Endothelial cell (in vitro differentiated cells): ENCODE data around the gene BBS2. TPM values are rescaled to one million over a fixed set of nuclear protein-coding genes. Genes with fewer than 3 reads are reported as not detected.

Experiments
- DNase-seq: peaks from one replicate; pipeline ENCODE4 v3.0.0; 2021; ENCODE audit warnings: low spot score
- H3K27ac Mint-ChIP-seq: one replicate; pipeline ENCODE4 v1.8.0; 2021; ENCODE audit warnings: mixed read lengths, inconsistent platforms; ENCODE audit not compliant: unreplicated experiment
- H3K27me3 Mint-ChIP-seq: one replicate; pipeline ENCODE4 v1.8.0; 2021; ENCODE audit warnings: mild to moderate bottlenecking, moderate library complexity, mixed read lengths, inconsistent platforms; ENCODE audit not compliant: unreplicated experiment
- H3K36me3 Mint-ChIP-seq: one replicate; pipeline ENCODE4 v1.8.0; 2021; ENCODE audit warnings: mild to moderate bottlenecking, low read depth, mixed read lengths, inconsistent platforms; ENCODE audit not compliant: unreplicated experiment
- H3K4me1 Mint-ChIP-seq: one replicate; pipeline ENCODE4 v1.8.0; 2021; ENCODE audit warnings: mild to moderate bottlenecking, mixed read lengths, inconsistent platforms; ENCODE audit not compliant: unreplicated experiment
- H3K4me3 Mint-ChIP-seq: one replicate; pipeline ENCODE4 v1.8.0; 2021; ENCODE audit warnings: mild to moderate bottlenecking, mixed read lengths, inconsistent platforms; ENCODE audit not compliant: unreplicated experiment
- H3K9me3 Mint-ChIP-seq: one replicate; pipeline ENCODE4 v1.8.0; 2021; ENCODE audit warnings: mixed read lengths, inconsistent platforms; ENCODE audit not compliant: unreplicated experiment
- CTCF ChIP-seq: fragments of 200-600 bp; sonication (generic); IDR thresholded peaks from one replicate; pipeline ENCODE4 v1.5.0; 2021; ENCODE audit warnings: antibody characterized with exemption; ENCODE audit not compliant: unreplicated experiment
- total RNA-seq: library from RNA; stranded (reverse); fragmentation: NEBNext Ultra II Directional; extraction: Animal tissue kit (Norgen Biotek cat#: 25700); gene quantifications from one replicate; pipeline ENCODE4 v1.2.1, GENCODE V29; 2021; ENCODE audit not compliant: unreplicated experiment

The BBS2 gene
- total RNA-seq, 1 donor from 2014 or later, result 37.5 TPM

- no peak for DNase-seq
- H3K4me1 Mint-ChIP-seq, result peaks cover 7% of the 10 kb centered on the region
- no peak overlapping the region for H3K27ac Mint-ChIP-seq
- peaks cover 2% of the 10 kb centered on the region for H3K36me3 Mint-ChIP-seq
- H3K9me3 Mint-ChIP-seq, result no peaks in the 10 kb centered on the region
- H3K4me3 Mint-ChIP-seq, result no peak overlapping the region
- no peak for TF ChIP-seq CTCF
- H3K27me3 Mint-ChIP-seq, result no peaks in the 10 kb centered on the region
Measured at GRCh38 chr16:56515665-56516064, 4.2 kb downstream of the BBS2 start.

GRCh38 chr16:56514845-56515244 is 5.0 kb downstream of the BBS2 start:
- Mint-ChIP-seq H3K4me3 (no peak overlapping the region), H3K27ac (no peak overlapping the region), H3K9me3 (no peaks in the 10 kb centered on the region), H3K36me3 (peaks cover 10% of the 10 kb centered on the region), H3K4me1 (no peaks in the 10 kb centered on the region), H3K27me3 (no peaks in the 10 kb centered on the region)
- TF ChIP-seq CTCF, result no peak
- no peak for DNase-seq

GRCh38 chr16:56513972-56514371 is 5.9 kb downstream of the BBS2 start:
- Mint-ChIP-seq H3K27me3 (no peaks in the 10 kb centered on the region), H3K9me3 (no peaks in the 10 kb centered on the region), H3K4me1 (no peaks in the 10 kb centered on the region), H3K4me3 (no peak overlapping the region), H3K36me3 (peaks cover 13% of the 10 kb centered on the region), H3K27ac (no peak overlapping the region)
- TF ChIP-seq CTCF, result peak; percentile 46
- peak; percentile 25 for DNase-seq

GRCh38 chr16:56513091-56513490 is 6.7 kb downstream of the BBS2 start:
- Mint-ChIP-seq H3K27ac (no peak overlapping the region), H3K36me3 (peaks cover 13% of the 10 kb centered on the region), H3K4me1 (no peaks in the 10 kb centered on the region), H3K4me3 (no peak overlapping the region), H3K27me3 (no peaks in the 10 kb centered on the region), H3K9me3 (no peaks in the 10 kb centered on the region)
- no peak for DNase-seq
- TF ChIP-seq CTCF, result no peak

GRCh38 chr16:56512025-56512424 is 7.8 kb downstream of the BBS2 start:
- Mint-ChIP-seq H3K27ac (no peak overlapping the region), H3K9me3 (no peaks in the 10 kb centered on the region), H3K4me3 (no peak overlapping the region), H3K4me1 (no peaks in the 10 kb centered on the region), H3K27me3 (no peaks in the 10 kb centered on the region), H3K36me3 (peaks cover 17% of the 10 kb centered on the region)
- no peak for TF ChIP-seq CTCF
- no peak for DNase-seq
